Measurements from ENCODE around the gene NEDD4L.

NEDD4L gene

GRCh38 chr18:58411323-58411722, 367.3 kb downstream of the NEDD4L start:
- Histone ChIP-seq H3K4me3 (ENCODE audit: low read depth, low read length) (no peak overlapping the region), H3K27me3 (no peaks in the 10 kb centered on the region), H3K36me3 (no peaks in the 10 kb centered on the region), H3K4me1 (no peaks in the 10 kb centered on the region), H3K9me3 (no peaks in the 10 kb centered on the region)
- no peak for DNase-seq
- TF ChIP-seq CTCF (IDR thresholded peaks at IDR 0.05; ENCODE audit: low read depth, low read length) = no peak

DNA sequence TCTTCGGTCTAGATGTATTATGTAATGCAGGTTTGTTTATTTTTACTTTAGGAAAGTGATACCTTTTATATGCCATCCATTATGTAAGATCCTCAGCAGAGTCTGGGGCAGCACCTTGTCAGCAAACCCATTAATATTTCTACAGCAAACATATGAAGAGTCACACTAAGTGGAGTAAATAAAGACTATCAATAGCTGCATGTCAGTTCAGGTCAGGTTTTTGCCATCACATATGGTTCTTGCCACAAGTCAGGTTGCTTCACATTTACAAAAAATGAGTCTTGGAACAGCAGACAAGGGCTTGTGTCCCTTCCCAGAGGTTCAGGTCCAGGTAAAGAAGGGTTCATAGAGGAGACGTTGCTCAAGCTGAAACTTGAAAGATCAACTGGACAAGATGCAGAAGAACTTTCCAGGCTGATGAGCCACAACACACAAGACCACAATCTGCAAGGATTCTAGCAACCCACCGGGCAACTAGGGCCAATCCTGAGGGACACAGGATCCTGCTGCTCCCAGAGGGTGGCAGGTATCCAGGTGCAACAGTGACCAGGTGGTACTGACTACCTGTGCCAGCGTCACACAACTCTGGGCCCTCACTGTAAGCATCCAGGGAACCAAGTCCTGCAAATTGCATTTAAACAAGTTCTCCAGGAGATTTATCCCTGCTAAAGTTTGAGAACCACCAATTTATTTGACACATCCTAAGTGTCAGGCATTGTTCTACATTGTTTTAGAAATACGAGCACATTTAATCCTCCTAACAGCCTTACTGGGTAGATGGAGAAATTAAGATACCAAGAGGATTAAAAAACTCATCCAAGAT, 369.0 kb downstream of the NEDD4L start:
- H3K36me3 ChIP-seq = no peaks in the 10 kb centered on the region
- H3K9me3 ChIP-seq = no peaks in the 10 kb centered on the region
- no peaks in the 10 kb centered on the region for H3K27me3 ChIP-seq
- TF ChIP-seq CTCF (IDR thresholded peaks at IDR 0.05; ENCODE audit: low read depth, low read length) = no peak
- H3K4me1 ChIP-seq = no peaks in the 10 kb centered on the region
- H3K4me3 ChIP-seq (ENCODE audit: low read depth, low read length) = no peak overlapping the region
- no peak for DNase-seq

DNA sequence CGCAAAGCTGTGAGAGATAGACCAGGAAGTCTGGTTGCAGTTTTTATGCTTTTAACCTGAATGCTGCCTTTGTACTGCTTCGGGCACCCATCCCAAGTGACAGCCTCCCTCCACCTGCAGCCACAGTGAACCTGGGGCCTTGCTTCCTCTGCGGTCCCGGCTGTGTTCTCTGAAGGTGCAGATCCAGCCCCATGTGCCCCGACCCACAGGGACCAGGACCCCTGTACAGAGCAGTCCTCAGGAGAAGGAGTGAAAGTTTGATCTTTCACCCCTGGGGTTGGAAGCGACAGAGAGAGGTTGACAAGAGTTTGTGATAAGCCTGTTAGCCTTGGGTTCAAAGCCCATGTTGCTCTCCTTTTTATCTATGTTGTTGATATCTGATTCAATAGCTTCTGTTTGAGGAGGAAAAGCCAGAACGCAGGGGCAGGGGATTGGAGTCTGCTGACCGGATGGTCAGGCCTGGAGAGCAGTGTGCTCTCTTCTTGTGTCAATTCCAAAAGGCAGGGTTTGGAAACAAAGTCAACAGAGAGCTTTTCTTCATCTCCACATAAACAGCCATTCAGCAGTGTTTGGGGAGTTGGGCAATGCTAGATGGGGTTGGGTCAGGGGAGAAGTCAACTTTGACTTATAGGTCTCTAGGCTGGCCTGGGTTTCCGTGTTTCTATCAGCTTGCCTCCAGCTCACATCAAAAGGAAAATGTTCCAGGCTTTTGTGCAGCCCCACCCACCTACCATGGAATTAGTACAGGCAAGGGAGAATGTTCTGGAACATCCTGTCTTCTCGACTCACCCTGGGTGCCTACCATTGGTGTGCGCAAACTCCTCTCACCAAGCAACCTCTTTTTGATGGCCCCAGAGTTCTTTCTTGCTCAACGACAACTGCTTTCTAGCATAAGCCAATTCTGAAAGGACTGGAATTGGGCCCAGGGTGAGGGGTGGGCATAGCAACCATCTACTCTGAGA, 369.9 kb downstream of the NEDD4L start:
- Histone ChIP-seq H3K36me3 (no peaks in the 10 kb centered on the region), H3K27me3 (no peaks in the 10 kb centered on the region), H3K9me3 (no peaks in the 10 kb centered on the region), H3K4me1 (no peaks in the 10 kb centered on the region), H3K4me3 (ENCODE audit: low read depth, low read length) (no peak overlapping the region)
- no peak for DNase-seq
- no peak for TF ChIP-seq CTCF (IDR thresholded peaks at IDR 0.05; ENCODE audit: low read depth, low read length)

DNA sequence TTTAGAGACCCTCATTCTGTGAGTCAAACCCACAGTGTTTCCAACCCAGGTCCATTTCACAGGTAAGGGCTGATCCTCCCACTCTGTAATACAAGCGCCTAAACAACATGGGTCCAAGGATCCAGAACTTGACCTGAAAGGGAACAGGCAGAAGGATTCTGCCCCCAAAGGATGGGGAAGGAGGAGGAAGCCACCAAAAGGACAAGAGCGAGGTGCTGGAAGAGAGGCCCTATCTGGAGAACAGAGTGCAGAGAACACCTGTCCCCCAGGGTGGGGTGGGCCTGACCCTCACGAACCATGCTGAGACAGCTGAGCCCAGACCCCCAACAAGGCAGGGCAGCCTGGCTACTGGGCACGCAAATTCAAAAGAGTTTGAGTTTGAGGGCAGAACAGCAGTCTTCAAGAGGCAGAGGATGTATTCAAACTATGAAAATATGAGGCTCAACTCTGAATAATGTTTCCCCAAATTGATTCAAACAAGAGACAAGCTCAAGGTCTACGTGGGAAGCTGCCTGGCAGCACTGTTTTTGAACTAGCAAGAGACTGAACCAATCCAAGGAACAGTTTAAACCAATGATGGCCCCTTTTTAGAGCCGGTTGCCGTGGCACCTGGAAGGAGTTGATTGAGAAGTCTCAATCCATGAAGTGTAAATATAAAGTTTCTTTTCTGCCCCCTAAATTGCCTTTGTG, 372.1 kb downstream of the NEDD4L start:
- no peak for TF ChIP-seq CTCF (IDR thresholded peaks at IDR 0.05; ENCODE audit: low read depth, low read length)
- H3K36me3 ChIP-seq = no peaks in the 10 kb centered on the region
- H3K4me1 ChIP-seq = no peaks in the 10 kb centered on the region

DNA sequence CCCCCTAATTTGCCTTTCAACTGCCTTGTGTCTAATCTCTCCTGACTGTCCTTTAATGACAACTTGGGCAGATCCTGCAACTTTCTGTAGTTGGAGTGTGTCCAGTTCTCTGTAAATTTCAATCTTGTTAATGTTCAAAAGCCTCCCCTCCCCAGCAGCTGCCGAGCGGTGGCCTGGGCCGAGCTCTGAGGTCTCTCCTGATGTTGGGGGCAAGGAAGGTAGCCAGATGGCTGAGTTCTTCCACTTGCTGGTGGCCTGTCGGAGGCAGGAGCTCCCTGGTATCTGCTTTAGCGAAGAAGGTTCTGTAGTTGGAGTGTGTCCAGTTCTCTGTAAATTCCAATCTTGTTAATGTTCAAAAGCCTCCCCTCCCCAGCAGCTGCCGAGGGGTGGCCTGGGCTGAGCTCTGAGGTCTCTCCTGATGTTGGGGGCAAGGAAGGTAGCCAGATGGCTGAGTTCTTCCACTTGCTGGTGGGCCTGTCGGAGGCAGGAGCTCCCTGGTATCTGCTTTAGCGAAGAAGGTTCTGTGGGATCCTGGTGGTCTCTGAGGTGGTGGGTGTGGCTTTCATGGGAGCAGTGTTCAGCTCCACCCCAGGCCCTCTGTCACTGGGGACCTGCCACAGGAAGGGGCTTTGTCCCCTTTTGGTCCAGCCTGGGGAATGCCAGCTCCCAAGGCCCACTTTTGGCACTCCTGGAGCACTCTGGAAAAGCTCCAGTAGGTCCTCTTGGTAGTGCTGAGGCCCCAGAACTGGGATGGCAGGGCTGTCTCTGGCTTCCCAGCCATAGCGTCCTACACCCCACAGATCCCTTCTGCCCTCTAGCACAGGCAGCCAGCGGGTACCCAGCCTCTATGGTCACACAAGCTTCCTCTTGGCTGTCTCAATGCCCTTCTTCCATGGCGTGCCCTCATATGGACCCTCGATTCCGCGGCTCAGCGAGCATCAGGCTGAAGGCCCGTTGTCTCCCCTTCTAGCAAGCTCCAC, 373.0 kb downstream of the NEDD4L start:
- Histone ChIP-seq H3K4me1 (no peaks in the 10 kb centered on the region), H3K4me3 (ENCODE audit: low read depth, low read length) (no peak overlapping the region), H3K9me3 (no peaks in the 10 kb centered on the region), H3K36me3 (no peaks in the 10 kb centered on the region), H3K27me3 (no peaks in the 10 kb centered on the region)
- DNase-seq = no peak
- TF ChIP-seq CTCF (IDR thresholded peaks at IDR 0.05; ENCODE audit: low read depth, low read length) = no peak

More for the DNA sequence above, 372.1 kb downstream of the NEDD4L start:
- DNase-seq = no peak
- Histone ChIP-seq H3K9me3 (no peaks in the 10 kb centered on the region), H3K27me3 (no peaks in the 10 kb centered on the region), H3K4me3 (ENCODE audit: low read depth, low read length) (no peak overlapping the region)
